Chondrocyte (in vitro differentiated cells): ENCODE measurements around the gene IL3RA. TPM values are rescaled to one million over a fixed set of nuclear protein-coding genes. Genes with fewer than 3 reads are reported as not detected.
A peak's percentile ranks its signal among the peaks of the same experiment; 100 is the strongest.
"Not testable (repeated sequence)": the region's sequence is repeated elsewhere in the genome, so short reads cannot be mapped to it uniquely, and the experiment has no call there.

Source experiments
- DNase-seq: peaks from one replicate; pipeline ENCODE4 v3.0.0; 2021; ENCODE audit warnings: mixed read lengths, low spot score
- H3K27ac Mint-ChIP-seq: one replicate; pipeline ENCODE4 v1.8.0; 2021; ENCODE audit warnings: mild to moderate bottlenecking, moderate library complexity, mixed read lengths; ENCODE audit not compliant: unreplicated experiment
- H3K27me3 Mint-ChIP-seq: 2 replicates; pipeline ENCODE4 v1.8.0; 2021; ENCODE audit warnings: low read depth, mixed read lengths
- H3K36me3 Mint-ChIP-seq: 2 replicates; pipeline ENCODE4 v1.8.0; 2021; ENCODE audit warnings: low read depth, mixed read lengths
- H3K4me1 Mint-ChIP-seq: 2 replicates; pipeline ENCODE4 v1.8.0; 2021; ENCODE audit warnings: low read depth, mild to moderate bottlenecking, mixed read lengths
- H3K4me3 Mint-ChIP-seq: one replicate; pipeline ENCODE4 v1.8.0; 2021; ENCODE audit warnings: mild to moderate bottlenecking, moderate library complexity, mixed read lengths; ENCODE audit not compliant: unreplicated experiment
- H3K9me3 Mint-ChIP-seq: 2 replicates; pipeline ENCODE4 v1.8.0; 2021; ENCODE audit warnings: low read depth, mixed read lengths
- CTCF ChIP-seq: fragments of 200-600 bp; sonication (generic); IDR thresholded peaks from 2 replicates; pipeline ENCODE4 v1.5.0; 2021; ENCODE audit warnings: antibody characterized with exemption, mild to moderate bottlenecking, moderate library complexity
- total RNA-seq: library from RNA; stranded (reverse); gene quantifications from 3 replicates; pipeline ENCODE4 v1.2.1, GENCODE V29; 2021

The IL3RA gene
- total RNA-seq, 1 donor from 2014 or later, result 0.47 TPM

- Mint-ChIP-seq H3K27ac (no peak overlapping the region), H3K27me3 (no peaks in the 10 kb centered on the region)
These were observed 62.1 kb downstream of the IL3RA start for GRCh38 chrX:1398431-1399340.

GRCh38 chrX:1400049-1400448, 63.5 kb downstream of the IL3RA start:
- DNase-seq, result peak; percentile 29
- Mint-ChIP-seq H3K27me3 (no peaks in the 10 kb centered on the region), H3K27ac (no peak overlapping the region), H3K9me3 (no peaks in the 10 kb centered on the region), H3K36me3 (peaks cover 3% of the 10 kb centered on the region), H3K4me3 (no peak overlapping the region), H3K4me1 (peaks cover 13% of the 10 kb centered on the region)
- TF ChIP-seq CTCF, result no peak

More at GRCh38 chrX:1398431-1399340, 62.1 kb downstream of the IL3RA start:
- H3K9me3 Mint-ChIP-seq, result no peaks in the 10 kb centered on the region
- H3K4me3 Mint-ChIP-seq, result no peak overlapping the region
- no peak for TF ChIP-seq CTCF
- peaks cover 3% of the 10 kb centered on the region for H3K36me3 Mint-ChIP-seq
- DNase-seq, result peak; percentile 74
- H3K4me1 Mint-ChIP-seq, result peaks cover 27% of the 10 kb centered on the region

GRCh38 chrX:1400742-1401471, 64.3 kb downstream of the IL3RA start:
- no peak for TF ChIP-seq CTCF
- H3K4me3 Mint-ChIP-seq, result no peak overlapping the region
- H3K4me1 Mint-ChIP-seq, result peaks cover 4% of the 10 kb centered on the region
- no peaks in the 10 kb centered on the region for H3K27me3 Mint-ChIP-seq
- DNase-seq, result peak; percentile 39
- H3K9me3 Mint-ChIP-seq, result no peaks in the 10 kb centered on the region
- H3K36me3 Mint-ChIP-seq, result peaks cover 2% of the 10 kb centered on the region
- H3K27ac Mint-ChIP-seq, result no peak overlapping the region

- no peak overlapping the region for H3K4me3 Mint-ChIP-seq
- H3K27me3 Mint-ChIP-seq, result no peaks in the 10 kb centered on the region
- DNase-seq, result peak; percentile 79
- H3K4me1 Mint-ChIP-seq, result no peaks in the 10 kb centered on the region
- no peak overlapping the region for H3K27ac Mint-ChIP-seq
- H3K36me3 Mint-ChIP-seq, result no peaks in the 10 kb centered on the region
- TF ChIP-seq CTCF, result no peak
- no peaks in the 10 kb centered on the region for H3K9me3 Mint-ChIP-seq
These were observed 65.2 kb downstream of the IL3RA start for GRCh38 chrX:1401611-1402430.

- H3K27ac Mint-ChIP-seq, result no peak overlapping the region
- TF ChIP-seq CTCF, result no peak
- H3K9me3 Mint-ChIP-seq, result no peaks in the 10 kb centered on the region
- no peaks in the 10 kb centered on the region for H3K4me1 Mint-ChIP-seq
- H3K36me3 Mint-ChIP-seq, result no peaks in the 10 kb centered on the region
- peak; percentile 92 for DNase-seq
- no peaks in the 10 kb centered on the region for H3K27me3 Mint-ChIP-seq
- H3K4me3 Mint-ChIP-seq, result no peak overlapping the region
These were observed 66.6 kb downstream of the IL3RA start for GRCh38 chrX:1403228-1403627.

- H3K27me3 Mint-ChIP-seq, H3K4me1 Mint-ChIP-seq, H3K36me3 Mint-ChIP-seq, H3K9me3 Mint-ChIP-seq, DNase-seq, H3K4me3 Mint-ChIP-seq, H3K27ac Mint-ChIP-seq: not testable (repeated sequence)
These were observed 67.3 kb downstream of the IL3RA start for GRCh38 chrX:1403867-1404266.

GRCh38 chrX:1405769-1406168, 69.2 kb downstream of the IL3RA start:
- not testable (repeated sequence) for H3K4me3 Mint-ChIP-seq, H3K27me3 Mint-ChIP-seq, H3K27ac Mint-ChIP-seq, H3K9me3 Mint-ChIP-seq, H3K36me3 Mint-ChIP-seq, DNase-seq, H3K4me1 Mint-ChIP-seq
